ENCODE results near the gene SLC46A1. TPM values are rescaled to one million over a fixed set of nuclear protein-coding genes. Genes with fewer than 3 reads are reported as not detected.
"Not testable (repeated sequence)": the region's sequence is repeated elsewhere in the genome, so short reads cannot be mapped to it uniquely, and the experiment has no call there.

SLC46A1 gene
- total RNA-seq, 1 donor from 2014 or later: 5.3 TPM

DNA sequence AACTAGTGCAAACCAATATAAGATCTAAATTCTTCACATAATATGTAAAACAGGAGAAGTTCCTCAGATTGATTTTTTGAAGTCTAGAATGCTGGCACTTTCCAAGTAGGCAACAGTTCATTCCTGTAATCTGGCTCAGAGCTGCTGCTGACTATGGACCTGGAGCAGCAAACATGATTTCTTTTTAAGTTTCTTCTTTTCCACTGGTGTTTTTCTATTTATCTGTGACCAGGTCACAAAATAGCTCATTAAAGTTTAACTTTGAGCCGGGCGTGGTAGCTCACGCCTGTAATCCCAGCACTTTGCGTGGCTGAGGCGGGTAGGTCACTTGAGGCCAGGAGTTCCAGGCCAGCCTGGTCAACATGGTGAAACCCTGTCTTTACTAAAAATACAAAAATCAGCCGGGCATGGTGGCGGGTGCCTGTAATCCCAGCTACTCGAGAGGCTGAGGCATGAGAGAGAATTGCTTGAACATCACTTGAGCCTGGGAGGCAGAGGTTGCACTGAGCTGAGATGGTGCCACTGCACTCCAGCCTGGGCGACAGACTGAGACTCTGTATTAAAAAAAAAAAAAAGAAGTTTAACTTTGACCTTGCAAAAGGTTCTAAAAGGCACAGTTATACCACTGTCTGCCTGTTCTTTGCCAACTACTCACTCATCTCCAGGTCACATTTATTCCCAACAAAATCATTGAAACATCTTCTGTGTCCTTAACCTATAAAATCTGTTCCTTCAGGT, 38.1 kb upstream of the SLC46A1 start:
- DNase-seq (ENCODE audit: low spot score): no peak
- Mint-ChIP-seq H3K27me3 (ENCODE audit: unreplicated experiment) (no peaks in the 10 kb centered on the region), H3K36me3 (ENCODE audit: low read depth, unreplicated experiment) (no peaks in the 10 kb centered on the region), H3K4me3 (ENCODE audit: unreplicated experiment) (no peak overlapping the region), H3K27ac (ENCODE audit: unreplicated experiment) (no peak overlapping the region), H3K4me1 (ENCODE audit: unreplicated experiment) (no peaks in the 10 kb centered on the region), H3K9me3 (ENCODE audit: unreplicated experiment) (no peaks in the 10 kb centered on the region)
- TF ChIP-seq, protein P1, sequence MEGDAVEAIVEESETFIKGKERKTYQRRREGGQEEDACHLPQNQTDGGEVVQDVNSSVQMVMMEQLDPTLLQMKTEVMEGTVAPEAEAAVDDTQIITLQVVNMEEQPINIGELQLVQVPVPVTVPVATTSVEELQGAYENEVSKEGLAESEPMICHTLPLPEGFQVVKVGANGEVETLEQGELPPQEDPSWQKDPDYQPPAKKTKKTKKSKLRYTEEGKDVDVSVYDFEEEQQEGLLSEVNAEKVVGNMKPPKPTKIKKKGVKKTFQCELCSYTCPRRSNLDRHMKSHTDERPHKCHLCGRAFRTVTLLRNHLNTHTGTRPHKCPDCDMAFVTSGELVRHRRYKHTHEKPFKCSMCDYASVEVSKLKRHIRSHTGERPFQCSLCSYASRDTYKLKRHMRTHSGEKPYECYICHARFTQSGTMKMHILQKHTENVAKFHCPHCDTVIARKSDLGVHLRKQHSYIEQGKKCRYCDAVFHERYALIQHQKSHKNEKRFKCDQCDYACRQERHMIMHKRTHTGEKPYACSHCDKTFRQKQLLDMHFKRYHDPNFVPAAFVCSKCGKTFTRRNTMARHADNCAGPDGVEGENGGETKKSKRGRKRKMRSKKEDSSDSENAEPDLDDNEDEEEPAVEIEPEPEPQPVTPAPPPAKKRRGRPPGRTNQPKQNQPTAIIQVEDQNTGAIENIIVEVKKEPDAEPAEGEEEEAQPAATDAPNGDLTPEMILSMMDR (IDR thresholded peaks at IDR 0.05; ENCODE audit: unreplicated experiment): no peak

DNA sequence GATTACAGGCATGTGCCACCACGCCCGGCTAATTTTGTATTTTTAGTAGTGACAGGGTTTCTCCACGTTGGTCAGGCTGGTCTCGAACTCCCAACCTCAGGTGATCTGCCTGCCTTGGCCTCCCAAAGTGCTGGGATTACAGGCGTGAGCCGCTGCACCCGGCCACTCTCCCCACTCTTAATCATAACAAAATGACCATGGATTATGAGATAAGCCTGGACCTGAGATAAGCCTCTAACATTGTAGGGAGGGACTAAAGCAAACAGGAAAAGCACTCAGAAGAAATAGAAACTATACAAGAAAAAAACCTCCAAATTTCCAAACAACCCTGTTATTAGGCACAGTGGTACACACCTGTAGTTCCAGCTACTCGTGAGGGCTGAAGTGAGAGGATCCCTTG, 28.3 kb upstream of the SLC46A1 start:
- H3K4me1 Mint-ChIP-seq (ENCODE audit: unreplicated experiment); H3K27ac Mint-ChIP-seq (ENCODE audit: unreplicated experiment): not testable (repeated sequence)

GRCh38 chr17:28433721-28434120, 27.7 kb upstream of the SLC46A1 start:
- Mint-ChIP-seq H3K27ac (ENCODE audit: unreplicated experiment) (no peak overlapping the region), H3K27me3 (ENCODE audit: unreplicated experiment) (peaks cover 1% of the 10 kb centered on the region), H3K36me3 (ENCODE audit: low read depth, unreplicated experiment) (no peaks in the 10 kb centered on the region), H3K9me3 (ENCODE audit: unreplicated experiment) (no peaks in the 10 kb centered on the region), H3K4me1 (ENCODE audit: unreplicated experiment) (no peaks in the 10 kb centered on the region), H3K4me3 (ENCODE audit: unreplicated experiment) (no peak overlapping the region)
- DNase-seq (ENCODE audit: low spot score): no peak
- TF ChIP-seq, protein P1 (IDR thresholded peaks at IDR 0.05; ENCODE audit: unreplicated experiment): no peak

More for the DNA sequence above, 28.3 kb upstream of the SLC46A1 start:
- DNase-seq (ENCODE audit: low spot score); H3K9me3 Mint-ChIP-seq (ENCODE audit: unreplicated experiment); H3K4me3 Mint-ChIP-seq (ENCODE audit: unreplicated experiment); H3K27me3 Mint-ChIP-seq (ENCODE audit: unreplicated experiment); H3K36me3 Mint-ChIP-seq (ENCODE audit: low read depth, unreplicated experiment): not testable (repeated sequence)

DNA sequence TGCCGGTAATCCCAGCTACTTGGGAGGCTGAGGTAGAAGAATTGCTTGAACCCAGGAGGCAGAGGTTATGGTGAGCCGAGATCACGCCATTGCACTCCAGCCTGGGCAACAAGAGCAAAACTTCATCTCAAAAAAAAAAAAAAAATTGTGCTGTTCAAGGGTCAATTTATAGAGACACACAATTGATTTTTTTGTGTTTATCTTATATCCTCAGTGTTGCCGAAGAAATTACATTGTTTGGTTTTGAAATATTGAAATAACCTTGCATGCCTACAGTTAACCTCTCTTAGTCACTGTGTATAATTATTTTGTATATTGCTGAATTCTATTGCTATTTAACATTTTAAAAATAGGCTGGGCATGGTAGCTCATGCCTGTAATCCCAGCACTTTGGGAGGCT, 22.0 kb upstream of the SLC46A1 start:
- H3K4me1 Mint-ChIP-seq (ENCODE audit: unreplicated experiment); H3K9me3 Mint-ChIP-seq (ENCODE audit: unreplicated experiment); H3K4me3 Mint-ChIP-seq (ENCODE audit: unreplicated experiment); H3K27me3 Mint-ChIP-seq (ENCODE audit: unreplicated experiment); H3K36me3 Mint-ChIP-seq (ENCODE audit: low read depth, unreplicated experiment); H3K27ac Mint-ChIP-seq (ENCODE audit: unreplicated experiment); DNase-seq (ENCODE audit: low spot score): not testable (repeated sequence)

DNA sequence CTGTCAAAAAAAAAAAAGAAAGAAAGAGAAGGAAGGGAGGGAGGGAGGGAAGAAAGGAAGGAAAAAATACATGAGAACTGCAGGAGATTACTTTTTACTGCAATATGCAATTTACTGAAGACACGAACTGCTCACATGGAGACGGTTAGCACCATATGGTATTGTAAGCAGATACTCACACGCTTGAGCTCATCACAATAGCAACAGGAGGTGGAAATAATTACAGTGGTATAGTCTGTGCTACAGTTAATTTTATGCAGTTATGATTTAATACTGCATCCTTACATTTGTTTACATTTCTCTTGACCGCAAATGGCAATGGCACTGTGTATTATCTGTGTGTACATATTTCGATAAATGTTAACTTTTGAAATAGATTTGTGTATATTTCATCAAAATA, 21.4 kb upstream of the SLC46A1 start:
- no peaks in the 10 kb centered on the region for H3K36me3 Mint-ChIP-seq (ENCODE audit: low read depth, unreplicated experiment)
- H3K4me3 Mint-ChIP-seq (ENCODE audit: unreplicated experiment): no peak overlapping the region
- no peaks in the 10 kb centered on the region for H3K27me3 Mint-ChIP-seq (ENCODE audit: unreplicated experiment)
- no peaks in the 10 kb centered on the region for H3K4me1 Mint-ChIP-seq (ENCODE audit: unreplicated experiment)
- no peaks in the 10 kb centered on the region for H3K9me3 Mint-ChIP-seq (ENCODE audit: unreplicated experiment)
- no peak overlapping the region for H3K27ac Mint-ChIP-seq (ENCODE audit: unreplicated experiment)
- DNase-seq (ENCODE audit: low spot score): no peak
- TF ChIP-seq, protein P1 (IDR thresholded peaks at IDR 0.05; ENCODE audit: unreplicated experiment): no peak

- H3K27ac Mint-ChIP-seq (ENCODE audit: unreplicated experiment): no peak overlapping the region
- no peak overlapping the region for H3K4me3 Mint-ChIP-seq (ENCODE audit: unreplicated experiment)
- H3K9me3 Mint-ChIP-seq (ENCODE audit: unreplicated experiment): no peaks in the 10 kb centered on the region
- H3K36me3 Mint-ChIP-seq (ENCODE audit: low read depth, unreplicated experiment): no peaks in the 10 kb centered on the region
- no peaks in the 10 kb centered on the region for H3K4me1 Mint-ChIP-seq (ENCODE audit: unreplicated experiment)
- DNase-seq (ENCODE audit: low spot score): peak; percentile 65
- TF ChIP-seq, protein P1 (IDR thresholded peaks at IDR 0.05; ENCODE audit: unreplicated experiment): peak; percentile 66
- H3K27me3 Mint-ChIP-seq (ENCODE audit: unreplicated experiment): no peaks in the 10 kb centered on the region
Measured at GRCh38 chr17:28426081-28426519, 20.1 kb upstream of the SLC46A1 start.
